Fibroblast of mammary gland (primary cell): Measurements from ENCODE around the gene NF1.

Source experiments
- DNase-seq: peaks from one replicate; pipeline ENCODE4 v3.0.0-alpha.2; 2010; ENCODE audit warnings: low read depth
- H3K4me3 ChIP-seq: 2 replicates; pipeline ENCODE4 v1.5.1; 2011; ENCODE audit warnings: low read depth, mild to moderate bottlenecking, low read length, moderate library complexity; ENCODE audit not compliant: control insufficient read depth
- CTCF ChIP-seq: conservative IDR thresholded peaks from 2 replicates; pipeline ENCODE4 v1.5.1; 2011; ENCODE audit warnings: low read depth, low read length, inconsistent platforms; ENCODE audit not compliant: control insufficient read depth, insufficient read depth

NF1 gene

GRCh38 chr17:31390748-31391495 lies 296.1 kb downstream of the NF1 start:
- TF ChIP-seq CTCF = no peak
- no peak for DNase-seq
- H3K4me3 ChIP-seq = peak overlapping the region; percentile 13

- no peak for TF ChIP-seq CTCF
- H3K4me3 ChIP-seq = peak within 1 kb of the TSS; percentile 13
- DNase-seq = no peak
Measured at GRCh38 chr17:31391496-31391949, 296.7 kb downstream of the NF1 start, which contains the start of gene RAB11FIP4. RAB11FIP4 (plus strand) TSS chr17:31391675; CDS start chr17:31391853, 178 bp downstream.

- no peak for TF ChIP-seq CTCF
- H3K4me3 ChIP-seq = no peak overlapping the region
- no peak for DNase-seq
Measured at GRCh38 chr17:31392002-31392855, 297.5 kb downstream of the NF1 start.

- H3K4me3 ChIP-seq = no peak overlapping the region
- no peak for DNase-seq
- TF ChIP-seq CTCF = no peak
Measured at GRCh38 chr17:31392856-31393748, 298.3 kb downstream of the NF1 start.

GRCh38 chr17:31393749-31394146 lies 299.0 kb downstream of the NF1 start:
- H3K4me3 ChIP-seq = no peak overlapping the region
- TF ChIP-seq CTCF = no peak
- DNase-seq = no peak

- no peak for TF ChIP-seq CTCF
- DNase-seq = peak; percentile 63
- H3K4me3 ChIP-seq = no peak overlapping the region
Measured at GRCh38 chr17:31394544-31394943, 299.8 kb downstream of the NF1 start.
